ENCODE data around the gene STS.

The STS gene

DNA sequence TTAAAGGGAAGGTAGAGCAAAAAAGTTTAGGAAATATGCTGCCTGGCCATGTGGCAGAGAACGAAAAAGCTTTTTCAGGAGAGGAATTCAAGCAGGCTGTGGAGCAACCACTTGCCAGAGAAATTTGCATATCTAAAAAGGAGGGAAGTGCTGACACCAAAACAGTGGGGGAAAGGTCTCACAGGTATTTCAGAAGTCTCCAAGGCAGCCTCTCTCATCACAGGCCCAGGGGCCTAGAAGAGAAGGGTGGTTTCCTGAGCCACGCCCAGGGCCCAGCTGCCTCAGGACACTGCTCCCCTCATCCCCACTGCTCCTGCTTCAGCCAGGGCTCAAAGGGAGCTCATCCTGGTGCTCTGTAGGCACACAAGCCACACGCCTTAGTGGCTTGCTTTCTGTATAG, 29.9 kb upstream of the STS start:
- no peak overlapping the region for H3K4me3 ChIP-seq (ENCODE audit: low read depth, low read length)
- no peak for DNase-seq (ENCODE audit: low read depth)
- TF ChIP-seq, protein P1, sequence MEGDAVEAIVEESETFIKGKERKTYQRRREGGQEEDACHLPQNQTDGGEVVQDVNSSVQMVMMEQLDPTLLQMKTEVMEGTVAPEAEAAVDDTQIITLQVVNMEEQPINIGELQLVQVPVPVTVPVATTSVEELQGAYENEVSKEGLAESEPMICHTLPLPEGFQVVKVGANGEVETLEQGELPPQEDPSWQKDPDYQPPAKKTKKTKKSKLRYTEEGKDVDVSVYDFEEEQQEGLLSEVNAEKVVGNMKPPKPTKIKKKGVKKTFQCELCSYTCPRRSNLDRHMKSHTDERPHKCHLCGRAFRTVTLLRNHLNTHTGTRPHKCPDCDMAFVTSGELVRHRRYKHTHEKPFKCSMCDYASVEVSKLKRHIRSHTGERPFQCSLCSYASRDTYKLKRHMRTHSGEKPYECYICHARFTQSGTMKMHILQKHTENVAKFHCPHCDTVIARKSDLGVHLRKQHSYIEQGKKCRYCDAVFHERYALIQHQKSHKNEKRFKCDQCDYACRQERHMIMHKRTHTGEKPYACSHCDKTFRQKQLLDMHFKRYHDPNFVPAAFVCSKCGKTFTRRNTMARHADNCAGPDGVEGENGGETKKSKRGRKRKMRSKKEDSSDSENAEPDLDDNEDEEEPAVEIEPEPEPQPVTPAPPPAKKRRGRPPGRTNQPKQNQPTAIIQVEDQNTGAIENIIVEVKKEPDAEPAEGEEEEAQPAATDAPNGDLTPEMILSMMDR (IDR thresholded peaks at IDR 0.05; ENCODE audit: control insufficient read depth, extremely low read depth, insufficient read depth) = no peak

DNA sequence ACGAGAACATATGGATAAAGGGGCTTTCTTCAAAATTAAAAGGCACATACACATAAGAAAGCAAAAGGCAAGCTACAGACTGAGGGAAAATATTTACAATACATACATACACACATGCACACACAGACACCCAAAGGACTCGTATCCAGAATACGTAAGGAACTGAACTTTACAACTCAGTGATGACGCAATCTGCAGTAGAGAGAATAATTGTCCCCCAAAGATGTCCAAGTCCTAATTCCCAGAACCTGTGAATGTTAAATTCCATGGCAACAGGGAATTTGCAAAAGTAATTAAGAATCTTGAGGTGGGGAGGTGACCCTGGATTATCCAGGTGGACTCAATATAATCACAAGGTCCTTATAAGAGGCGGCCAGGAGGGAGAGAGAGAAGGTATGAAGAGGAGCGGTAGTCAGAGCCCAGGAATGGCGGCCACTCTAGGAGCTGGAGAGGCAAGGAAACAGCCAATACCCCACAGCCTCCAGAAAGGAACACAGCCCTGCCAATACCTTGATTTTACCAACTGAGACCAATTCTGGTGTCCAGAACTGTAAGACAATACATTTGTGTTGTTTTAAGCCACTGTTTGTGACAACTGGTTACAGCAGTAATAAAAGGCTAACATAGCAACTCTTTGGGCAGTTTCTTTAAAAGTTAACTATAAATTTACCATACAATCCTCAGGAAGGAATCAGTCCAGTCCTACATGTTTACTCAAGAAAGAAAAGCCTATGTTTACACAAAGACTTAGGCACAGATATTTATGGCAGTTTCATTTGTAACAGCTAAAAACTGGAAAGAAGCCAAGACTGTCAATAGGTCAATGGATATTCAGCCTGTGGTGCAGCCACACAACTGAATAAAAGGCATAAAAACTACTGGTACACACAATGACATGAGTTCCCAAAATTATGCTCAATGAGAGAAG, 27.3 kb upstream of the STS start:
- H3K4me3 ChIP-seq (ENCODE audit: low read depth, low read length) = peak overlapping the region; percentile 44
- DNase-seq (ENCODE audit: low read depth) = peak; percentile 78
- TF ChIP-seq, protein P1 (IDR thresholded peaks at IDR 0.05; ENCODE audit: control insufficient read depth, extremely low read depth, insufficient read depth) = no peak

DNA sequence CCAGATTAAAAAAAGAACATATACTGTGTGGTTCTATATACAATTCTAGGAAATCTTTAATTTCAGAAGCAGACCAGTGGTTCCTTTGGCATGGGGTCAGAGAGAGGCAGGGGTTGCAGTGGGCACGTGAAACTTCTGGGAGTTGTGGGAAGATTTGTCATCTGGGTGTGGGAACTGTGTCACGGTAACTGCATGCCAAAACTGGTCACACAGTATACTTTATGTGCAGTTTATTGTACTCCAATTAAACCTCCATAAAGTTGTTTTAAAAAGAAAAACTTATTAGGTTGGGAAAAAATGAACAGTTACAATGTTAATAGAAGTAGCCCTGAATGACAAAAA, 26.7 kb upstream of the STS start:
- no peak for DNase-seq (ENCODE audit: low read depth)
- peak overlapping the region; percentile 32; the same call in 1 of the 2 replicates for H3K4me3 ChIP-seq (ENCODE audit: low read depth, low read length)
- TF ChIP-seq, protein P1 (IDR thresholded peaks at IDR 0.05; ENCODE audit: control insufficient read depth, extremely low read depth, insufficient read depth) = no peak

DNA sequence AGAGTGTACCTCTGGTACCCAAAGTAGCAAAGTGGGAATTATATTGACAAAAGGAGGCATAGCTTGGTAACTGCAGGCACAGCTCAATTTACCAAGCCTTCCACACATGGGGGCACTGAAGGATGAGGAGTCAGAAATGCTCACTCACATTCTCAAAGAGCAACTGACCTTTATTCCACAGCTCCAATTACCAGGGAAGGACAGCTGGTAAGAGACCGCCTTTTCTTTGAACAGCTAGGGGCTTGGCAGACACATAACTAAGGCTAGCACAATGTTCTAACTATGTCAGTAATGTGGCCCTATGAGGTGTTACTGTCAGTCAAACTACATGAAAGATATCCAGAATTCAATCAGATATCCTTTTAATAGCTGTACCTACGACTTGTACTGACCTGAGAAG, 20.5 kb upstream of the STS start:
- TF ChIP-seq, protein P1 (IDR thresholded peaks at IDR 0.05; ENCODE audit: control insufficient read depth, extremely low read depth, insufficient read depth) = no peak
- H3K4me3 ChIP-seq (ENCODE audit: low read depth, low read length) = no peak overlapping the region
- DNase-seq (ENCODE audit: low read depth) = no peak

DNA sequence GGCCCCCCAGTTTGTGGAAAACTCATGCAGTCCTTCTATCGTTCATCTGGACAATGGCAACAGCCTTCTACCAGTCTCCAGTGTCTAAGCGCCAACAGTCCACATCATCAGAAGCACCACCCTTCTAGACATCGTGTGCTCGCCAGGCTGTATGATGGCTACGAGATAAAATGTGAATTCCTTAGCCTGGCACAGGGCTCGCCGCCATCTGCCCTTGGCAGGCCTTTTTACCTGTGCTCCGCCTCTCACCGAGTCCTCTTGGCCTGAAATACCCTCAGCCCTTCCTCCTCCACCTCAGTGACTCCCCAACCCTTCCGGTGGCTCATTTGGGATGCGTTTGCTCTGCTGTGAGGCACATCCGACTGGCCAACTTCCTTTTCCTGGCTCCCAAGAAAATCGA, 15.9 kb upstream of the STS start:
- peak overlapping the region; percentile 16 for H3K4me3 ChIP-seq (ENCODE audit: low read depth, low read length)
- no peak for DNase-seq (ENCODE audit: low read depth)
- TF ChIP-seq, protein P1 (IDR thresholded peaks at IDR 0.05; ENCODE audit: control insufficient read depth, extremely low read depth, insufficient read depth) = no peak

DNA sequence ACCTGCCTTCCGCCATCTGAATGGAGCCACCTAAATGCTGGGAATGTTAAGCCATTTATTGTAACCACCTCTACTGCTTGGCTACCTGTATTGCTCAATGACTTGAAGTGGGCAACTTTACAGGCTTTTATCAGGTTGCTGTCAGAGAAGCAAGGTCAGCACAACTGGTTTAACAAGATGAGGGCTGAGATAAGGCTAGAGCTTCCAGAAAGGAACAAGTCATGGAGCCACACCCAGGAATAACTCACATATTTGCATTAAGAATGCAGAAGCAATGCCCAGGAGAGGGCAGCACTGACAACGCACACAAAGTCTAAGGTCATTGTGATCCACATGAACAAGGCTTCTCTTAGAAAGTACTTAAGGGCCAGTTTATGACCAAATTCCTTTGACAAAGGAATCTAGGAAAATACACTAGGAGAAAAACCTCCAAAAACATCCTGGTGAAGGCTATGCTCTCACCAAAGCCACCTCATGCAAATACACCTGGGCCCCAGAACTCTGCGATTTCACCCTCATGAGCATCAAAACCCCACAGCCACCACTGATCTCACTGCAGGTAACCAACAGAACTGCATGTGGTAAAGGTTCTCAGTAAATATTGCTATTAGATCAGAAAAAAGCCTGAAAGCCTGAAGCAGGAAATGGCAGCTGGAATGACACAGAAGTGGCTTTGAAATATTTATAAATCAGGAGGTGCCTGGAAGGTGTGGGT, 15.0 kb upstream of the STS start:
- DNase-seq (ENCODE audit: low read depth) = peak; percentile 97
- TF ChIP-seq, protein P1 (IDR thresholded peaks at IDR 0.05; ENCODE audit: control insufficient read depth, extremely low read depth, insufficient read depth) = peak; percentile 68
- H3K4me3 ChIP-seq (ENCODE audit: low read depth, low read length) = peak overlapping the region; percentile 16

Measured in LNCaP clone FGC (cell line).